ENCODE data around the gene USP13.
"Not testable (repeated sequence)": the region's sequence is repeated elsewhere in the genome, so short reads cannot be mapped to it uniquely, and the experiment has no call there.

The USP13 gene

GRCh38 chr3:179735321-179735720 lies 82.5 kb downstream of the USP13 start:
- no peak for DNase-seq

GRCh38 chr3:179738998-179739397 lies 86.2 kb downstream of the USP13 start:
- DNase-seq, result no peak

GRCh38 chr3:179739816-179740594 lies 87.2 kb downstream of the USP13 start:
- DNase-seq, result no peak

- DNase-seq, result no peak
Measured at GRCh38 chr3:179743913-179744312, 91.1 kb downstream of the USP13 start.

GRCh38 chr3:179744667-179745066 lies 91.8 kb downstream of the USP13 start:
- no peak for DNase-seq

GRCh38 chr3:179745079-179745478 lies 92.2 kb downstream of the USP13 start:
- DNase-seq, result no peak

- no peak for DNase-seq
Measured at GRCh38 chr3:179745716-179746115, 92.9 kb downstream of the USP13 start.

GRCh38 chr3:179750720-179751328 lies 98.0 kb downstream of the USP13 start:
- no peak for DNase-seq

GRCh38 chr3:179760944-179761343 lies 108.1 kb downstream of the USP13 start:
- DNase-seq, result no peak

- DNase-seq, result no peak
Measured at GRCh38 chr3:179765396-179765795, 112.6 kb downstream of the USP13 start.

- no peak for DNase-seq
Measured at GRCh38 chr3:179766416-179767133, 113.7 kb downstream of the USP13 start.

- no peak for DNase-seq
Measured at GRCh38 chr3:179768080-179768479, 115.2 kb downstream of the USP13 start.

GRCh38 chr3:179769411-179770247 lies 116.8 kb downstream of the USP13 start:
- DNase-seq, result no peak

- no peak for DNase-seq
Measured at GRCh38 chr3:179771797-179772196, 119.0 kb downstream of the USP13 start.

GRCh38 chr3:179772297-179772696 lies 119.5 kb downstream of the USP13 start:
- DNase-seq, result no peak

GRCh38 chr3:179775416-179776122 lies 122.7 kb downstream of the USP13 start:
- DNase-seq, result no peak

- DNase-seq, result not testable (repeated sequence)
Measured at GRCh38 chr3:179782841-179783240, 130.0 kb downstream of the USP13 start.

- no peak for DNase-seq
Measured at GRCh38 chr3:179788996-179789395, 136.2 kb downstream of the USP13 start.

- DNase-seq, result no peak
Measured at GRCh38 chr3:179791793-179792192, 139.0 kb downstream of the USP13 start.

- no peak for DNase-seq
Measured at GRCh38 chr3:179794355-179794754, 141.5 kb downstream of the USP13 start.

- no peak for DNase-seq
Measured at GRCh38 chr3:179796421-179796820, 143.6 kb downstream of the USP13 start.

GRCh38 chr3:179797192-179797591 lies 144.4 kb downstream of the USP13 start:
- DNase-seq, result no peak
